ENCODE data around the gene ENAM. TPM values are rescaled to one million over a fixed set of nuclear protein-coding genes. Genes with fewer than 3 reads are reported as not detected.

ENAM gene
- total and polyA plus RNA-seq, 2 donors (not counting 3 experiments of a cell fraction or from before 2014, with no cell fraction given), result 0.07 TPM; not detected in 1

GRCh38 chr4:70658418-70658817, 29.9 kb downstream of the ENAM start:
- no peak for TF ChIP-seq EZH2 (IDR thresholded peaks at IDR 0.05; ENCODE audit: borderline replicate concordance, low read depth, low read length, severe bottlenecking)
- TF ChIP-seq GATA2 (IDR thresholded peaks at IDR 0.05; ENCODE audit: insufficient read depth, insufficient read length, low read depth, low read length), result no peak
- no peak for TF ChIP-seq POLR2AphosphoS5 (IDR thresholded peaks at IDR 0.05; ENCODE audit: insufficient read depth, low read depth, low read length)
- no peak for TF ChIP-seq CTCF (IDR thresholded peaks at IDR 0.05; ENCODE audit: extremely low read depth in 1 of 2, insufficient read depth in 1 of 2, low read depth in 1 of 2, low read length in 2 of 2)
- TF ChIP-seq FOS (IDR thresholded peaks at IDR 0.05; ENCODE audit: borderline replicate concordance, insufficient read depth, low read length), result no peak
- no peak for TF ChIP-seq JUN (IDR thresholded peaks at IDR 0.05; ENCODE audit: borderline replicate concordance, insufficient read depth, insufficient read length, low read depth)
- FAIRE-seq (no peak), DNase-seq (ENCODE audit: low read depth, low spot score) (no peak)
- no TSS peak for BruUV-seq (replicated peaks)
- Histone ChIP-seq H3K27ac (ENCODE audit: insufficient read depth, low read depth, low read length) (no peak overlapping the region), H3K27me3 (ENCODE audit: control insufficient read depth in 2 of 2, insufficient read depth in 2 of 2, low read length in 2 of 2) (peaks cover 0 to 6% of the 10 kb centered on the region in 2 experiments), H3K36me3 (ENCODE audit: control insufficient read depth in 2 of 2, extremely low read depth in 1 of 2, insufficient read depth in 2 of 2, low read length in 2 of 2) (no peaks in the 10 kb centered on the region), H3K4me3 (replicated peaks in 1 of 3; ENCODE audit: insufficient read depth in 1 of 3, low read depth in 1 of 3, low read length in 3 of 3) (no peak overlapping the region), H3K79me2 (ENCODE audit: control insufficient read depth, insufficient read depth, low read length) (no peaks in the 10 kb centered on the region), H4K20me1 (replicated peaks; ENCODE audit: control insufficient read depth, extremely low read depth, insufficient read depth, low read length) (no peaks in the 10 kb centered on the region), H2AFZ (ENCODE audit: low read depth, low read length) (peak overlapping the region; percentile 36), H3K4me1 (ENCODE audit: control insufficient read depth, extremely low read depth, insufficient read depth, low read length) (no peaks in the 10 kb centered on the region), H3K9me3 (replicated peaks; ENCODE audit: control insufficient read depth, insufficient read depth, low read length) (no peaks in the 10 kb centered on the region), H3K4me2 (ENCODE audit: insufficient read depth, low read length) (no peak overlapping the region), H3K9me1 (replicated peaks; ENCODE audit: control insufficient read depth, extremely low read depth, insufficient read depth, low read length) (no peaks in the 10 kb centered on the region), H3K9ac (replicated peaks; ENCODE audit: extremely low read depth, insufficient read depth, low read length) (no peak overlapping the region)
- dilution Hi-C loops (cut with MboI; ENCODE audit: extremely low pct_ligation_motif_present, low sequenced_read_pairs), result no loop called here
- ChIA-PET CTCF (interaction anchor here (1.0 kb wide), 1 partner anchor 351 kb away, joined by 8 read pairs; no protein-coding TSS in a partner anchor), POLR2A (no interaction called here)
- intact Hi-C loops (cut with micrococcal nuclease), result loop anchor here (10.0 kb wide), 1 partner anchor 526 kb away; no protein-coding TSS in a partner anchor

Measured in endothelial cell of umbilical vein (primary cell).